ENCODE data around the gene RPA3.

The RPA3 gene

DNA sequence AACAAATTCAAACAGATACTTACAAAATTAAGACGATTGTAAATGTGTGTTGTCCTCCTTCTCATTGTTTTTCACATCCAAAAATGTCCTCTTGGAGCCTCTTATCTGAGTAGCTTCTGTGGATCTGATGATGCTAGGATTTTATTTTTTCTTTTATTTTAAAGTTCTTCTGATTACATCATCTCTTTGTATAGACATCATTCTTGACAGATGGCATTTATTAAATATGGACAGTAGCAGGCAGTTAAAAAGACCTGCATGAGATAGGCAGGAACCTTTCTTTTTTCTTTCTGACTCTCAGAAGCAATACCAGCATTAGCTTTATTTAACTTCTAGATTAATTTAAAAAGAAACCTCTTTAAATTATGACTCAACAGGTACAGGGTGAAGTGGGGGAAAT is at the start of gene RPA3:
Gene RPA3 (minus strand): TSS at position 116 of the 400 bp plus-strand sequence. CDS start 78,189 bp downstream, outside the sequence.
- DNase-seq: no peak

DNA sequence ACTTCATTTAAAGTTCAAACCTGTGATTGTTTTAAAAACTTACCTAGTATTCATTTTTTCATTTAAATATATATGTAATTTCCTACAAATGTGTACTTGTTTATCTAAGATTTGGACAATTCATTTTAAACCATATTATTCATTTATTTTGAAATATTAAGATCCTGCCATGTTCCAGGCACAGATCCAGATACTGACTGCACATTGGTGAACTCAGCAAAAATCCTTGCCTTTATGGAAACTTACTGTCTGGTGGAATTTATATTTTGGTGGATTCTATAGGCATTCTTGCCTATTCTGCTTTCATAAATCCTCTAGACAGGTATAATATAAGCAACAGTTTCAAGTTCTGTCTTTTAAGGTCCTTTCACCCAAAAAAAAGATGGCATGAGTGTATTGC is 48.3 kb upstream of the RPA3 start:
- DNase-seq: no peak

DNA sequence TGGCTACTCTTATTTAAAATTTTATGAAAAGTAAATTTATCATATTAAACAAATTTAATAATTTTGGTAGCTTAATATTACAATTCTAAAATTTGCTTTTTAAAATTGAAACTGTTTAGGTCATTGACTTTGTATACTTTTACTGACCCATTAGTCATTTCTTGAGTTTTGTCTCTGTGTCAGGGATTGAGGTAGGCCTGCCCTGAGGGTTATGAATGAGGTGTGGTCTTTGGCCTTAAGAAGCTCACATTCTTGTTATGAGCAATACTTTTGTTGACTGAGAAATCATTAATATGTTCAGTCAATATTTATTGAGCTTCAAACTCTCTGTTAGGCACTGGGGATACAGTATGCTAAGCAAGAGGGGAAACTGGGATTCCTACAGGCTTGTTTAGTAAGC is 47.0 kb upstream of the RPA3 start:
- no peak for DNase-seq

DNA sequence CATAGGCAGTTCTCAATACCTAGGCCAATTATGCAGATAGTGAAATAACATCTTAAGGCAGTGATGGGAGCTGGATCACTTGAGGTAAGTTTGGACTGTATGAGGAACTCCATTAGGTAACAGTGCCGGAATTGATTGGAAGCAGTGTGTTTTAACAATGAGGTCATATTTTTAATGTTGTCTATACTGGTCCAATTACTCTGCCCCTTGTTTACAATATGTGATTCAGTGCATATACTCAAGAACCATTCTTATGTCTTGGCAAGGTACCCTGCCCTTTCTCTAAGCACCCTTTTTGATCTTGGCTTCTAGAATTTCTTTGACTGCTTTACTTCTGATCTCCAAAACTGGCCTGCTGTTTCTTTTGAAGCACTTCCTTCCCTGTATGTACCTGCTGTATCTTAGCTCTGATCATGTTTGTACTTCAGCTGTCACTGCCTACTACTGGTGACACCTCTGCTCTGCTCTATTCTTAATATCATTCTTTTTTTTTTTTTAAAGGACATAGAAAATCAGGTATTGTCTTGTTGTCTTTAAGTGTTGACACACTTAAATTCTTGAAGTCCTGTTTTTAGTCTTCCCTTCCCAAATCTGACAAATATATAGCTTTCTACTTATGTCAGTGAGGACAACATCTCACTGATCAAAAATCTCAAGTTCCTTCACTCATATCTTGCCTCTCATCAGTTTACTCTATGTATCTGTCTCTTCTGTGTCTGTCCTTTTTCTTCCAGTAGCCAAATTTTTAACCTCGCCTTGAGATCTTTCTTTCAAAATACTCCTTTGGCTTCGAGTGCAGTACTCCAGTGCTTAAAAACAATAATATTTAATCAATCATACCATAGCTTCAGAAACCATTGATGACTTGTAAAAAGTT is 46.4 kb upstream of the RPA3 start:
- DNase-seq: no peak

DNA sequence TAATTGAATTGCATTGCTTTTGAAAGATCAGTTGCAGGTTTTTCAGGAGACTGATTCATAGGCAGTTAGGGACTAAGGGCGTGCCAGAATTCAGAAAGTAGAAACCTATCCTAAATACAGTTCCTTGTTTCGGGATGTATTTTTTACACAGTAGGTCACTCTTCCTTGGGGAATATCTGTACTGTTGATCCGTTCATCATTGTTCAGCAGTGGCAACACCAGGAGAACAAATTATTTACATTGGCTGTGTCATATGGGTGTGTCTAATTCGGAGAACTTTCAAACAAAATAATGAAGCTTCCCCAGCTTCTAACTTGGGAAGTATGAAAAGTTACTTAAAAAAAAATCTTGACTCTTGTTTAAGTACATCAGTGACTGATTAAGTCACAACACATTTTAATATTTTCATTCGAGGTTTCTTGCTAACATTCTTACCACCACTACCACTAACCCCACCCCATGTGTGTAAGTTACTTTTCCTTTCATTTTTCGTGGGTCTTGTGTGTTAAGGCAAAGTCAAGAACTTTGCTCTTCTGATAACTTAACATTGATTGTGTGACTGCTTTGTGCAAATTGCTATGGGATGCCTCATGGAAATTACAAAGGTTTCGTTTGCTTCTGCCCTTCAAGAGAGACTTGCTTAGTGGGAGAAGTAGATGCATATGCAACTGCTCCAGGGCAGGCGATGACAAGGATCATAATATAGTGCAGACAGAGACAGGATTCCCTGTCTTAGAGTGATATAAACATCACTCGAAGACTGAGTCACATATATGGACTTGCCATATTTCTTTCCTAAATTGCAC is 43.8 kb upstream of the RPA3 start:
- no peak for DNase-seq

DNA sequence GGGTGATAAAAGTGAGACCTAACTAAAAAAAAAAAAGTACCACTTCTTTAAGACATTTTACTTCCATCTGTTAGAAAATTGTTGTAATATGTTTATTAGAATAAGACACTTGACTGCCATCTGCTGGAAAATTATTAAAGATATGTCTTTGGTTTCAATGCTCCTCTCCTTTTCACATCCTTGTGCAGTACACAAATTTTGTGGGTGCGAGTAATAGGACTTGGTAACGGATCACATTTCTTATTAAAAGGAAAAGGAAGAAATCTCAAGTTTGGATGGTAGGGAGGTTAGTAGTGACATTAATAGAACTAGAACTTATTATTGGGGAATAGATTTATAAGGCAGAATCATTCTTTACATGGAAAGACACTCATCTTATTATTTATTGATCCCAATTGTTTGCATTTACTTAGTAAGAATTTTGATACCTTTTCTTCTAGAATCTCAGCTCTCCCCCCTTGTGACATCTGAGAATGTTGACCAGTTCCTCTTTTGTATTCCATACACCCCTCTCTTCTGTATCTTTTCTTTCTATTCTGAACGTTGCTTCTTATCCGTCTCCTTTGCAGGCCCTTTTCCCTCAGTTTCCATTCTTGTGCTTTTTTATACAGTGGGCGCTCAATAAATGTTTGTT is 43.0 kb upstream of the RPA3 start:
- no peak for DNase-seq

DNA sequence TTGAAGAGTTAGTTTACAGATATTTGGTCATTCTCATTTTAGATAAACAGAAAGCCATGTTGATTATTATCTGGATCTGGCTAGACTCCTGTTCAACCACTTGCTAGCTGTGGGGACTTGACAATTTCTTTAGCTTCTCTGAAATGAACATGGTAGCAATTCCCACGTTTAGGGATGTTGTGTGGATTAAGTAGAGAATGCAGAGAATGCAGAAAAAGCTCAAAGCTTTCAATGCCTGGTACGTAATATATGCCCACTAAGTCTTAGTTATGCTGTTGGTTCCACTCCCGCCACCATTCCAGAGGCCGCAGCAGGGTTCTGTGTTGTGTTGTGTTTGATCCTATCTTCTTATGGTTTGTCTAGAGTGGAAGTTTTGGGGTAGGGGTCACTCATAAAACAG is 39.2 kb upstream of the RPA3 start:
- no peak for DNase-seq

DNA sequence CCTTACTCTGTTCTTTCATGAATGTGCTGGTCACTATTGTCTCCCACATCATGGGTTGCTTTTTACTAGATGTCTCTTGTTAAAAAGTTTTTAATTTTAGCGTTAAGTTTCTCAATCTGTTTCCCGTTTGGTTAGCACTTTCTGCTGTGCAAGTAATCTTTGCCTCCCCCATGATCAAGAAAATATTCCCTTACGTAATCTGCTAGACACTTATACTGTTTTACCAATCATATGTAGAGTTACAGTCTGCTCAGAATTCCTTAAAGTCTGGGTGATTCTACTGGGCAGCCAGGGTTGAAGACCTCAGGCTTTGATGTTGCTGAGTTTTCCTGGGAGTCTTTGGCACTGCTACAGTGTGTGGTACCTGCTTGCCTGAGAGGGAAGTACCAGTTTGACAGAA is 38.2 kb upstream of the RPA3 start:
- DNase-seq: no peak

DNA sequence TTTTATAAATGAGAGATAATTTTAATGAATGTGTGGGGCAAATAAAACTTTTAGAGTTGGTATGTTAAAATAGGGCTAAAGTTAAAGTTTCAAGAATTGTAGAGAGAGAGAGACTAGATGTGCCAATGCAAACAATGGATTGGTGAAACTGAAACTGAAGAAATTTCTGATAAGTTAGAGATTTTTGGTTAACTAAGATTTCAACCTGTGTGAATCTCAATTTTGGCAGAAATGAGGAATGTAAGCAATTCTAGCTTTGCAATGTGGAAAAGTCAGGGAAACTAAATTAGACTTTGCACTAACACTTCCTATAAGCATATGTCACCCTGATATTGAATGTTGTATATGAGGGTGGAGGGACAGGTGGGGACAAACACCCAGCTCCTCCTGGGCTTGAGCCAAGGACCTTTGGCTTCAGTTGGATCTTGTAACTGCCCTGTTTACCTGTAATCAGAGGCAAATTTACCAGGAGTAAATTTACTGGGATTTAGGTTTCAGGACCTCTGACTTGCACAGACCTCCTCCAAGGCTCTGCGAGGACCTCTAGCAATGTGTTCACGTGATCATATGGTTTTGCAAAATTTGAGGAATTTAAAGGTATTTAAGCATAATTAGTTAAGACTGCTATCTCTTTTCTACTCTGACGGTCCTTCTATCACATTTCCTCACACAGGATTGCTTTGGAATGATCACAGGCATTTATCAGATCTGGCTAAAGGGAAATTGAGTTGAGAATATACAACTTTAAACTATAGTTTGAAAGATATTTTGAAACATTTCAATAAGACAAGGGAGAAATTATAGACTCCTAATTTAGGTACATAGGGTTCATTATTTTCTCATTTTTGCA is 33.1 kb upstream of the RPA3 start:
- DNase-seq: no peak

DNA sequence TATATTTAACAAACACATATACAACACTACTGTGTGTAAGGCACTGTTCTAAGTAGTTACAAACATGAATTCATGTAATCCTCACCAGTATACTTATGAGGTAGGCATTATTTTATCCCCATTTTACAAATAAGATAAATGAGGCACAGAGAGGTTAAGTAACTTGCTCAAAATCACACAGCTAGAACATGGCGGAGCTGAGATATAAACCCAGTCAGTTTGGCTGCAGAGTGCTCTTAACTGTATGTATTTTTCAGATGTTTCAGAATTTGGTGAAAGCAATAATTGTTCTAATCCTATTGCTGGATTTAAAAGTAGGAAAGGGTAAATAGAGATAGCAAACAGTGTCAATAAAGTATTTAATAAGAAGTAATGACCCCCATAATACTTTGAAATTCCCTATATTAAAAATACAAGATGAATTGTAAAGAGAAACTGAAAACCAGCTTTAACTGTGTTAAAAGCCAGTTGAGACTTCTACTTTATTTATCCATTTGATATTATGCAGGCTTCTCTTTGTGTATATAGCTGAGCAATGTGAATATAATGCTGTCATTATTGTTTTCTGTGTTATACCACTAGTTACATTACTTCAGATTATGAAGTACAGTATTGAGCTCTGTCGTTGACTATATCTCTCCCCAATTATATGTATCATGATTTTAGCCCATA is 32.3 kb upstream of the RPA3 start:
- DNase-seq: no peak

DNA sequence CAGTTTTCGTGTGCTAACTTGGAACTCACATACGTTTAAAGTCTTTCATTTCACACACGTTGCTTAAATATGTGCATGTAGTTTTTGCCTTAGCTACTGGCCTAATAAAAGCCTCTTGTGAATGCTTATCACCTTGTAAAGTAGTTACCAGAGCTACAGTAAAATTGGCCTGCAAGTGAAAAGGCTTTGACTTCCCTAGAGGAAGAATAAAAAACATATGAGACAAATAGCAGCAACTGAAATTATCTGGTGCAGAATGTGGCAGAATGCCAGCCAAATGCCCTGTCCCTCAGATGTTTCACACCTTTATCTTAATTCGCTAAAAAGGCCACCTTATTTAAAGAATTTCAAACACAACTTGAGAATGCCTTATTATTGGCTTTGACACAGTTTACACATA is 28.1 kb upstream of the RPA3 start:
- DNase-seq: no peak

DNA sequence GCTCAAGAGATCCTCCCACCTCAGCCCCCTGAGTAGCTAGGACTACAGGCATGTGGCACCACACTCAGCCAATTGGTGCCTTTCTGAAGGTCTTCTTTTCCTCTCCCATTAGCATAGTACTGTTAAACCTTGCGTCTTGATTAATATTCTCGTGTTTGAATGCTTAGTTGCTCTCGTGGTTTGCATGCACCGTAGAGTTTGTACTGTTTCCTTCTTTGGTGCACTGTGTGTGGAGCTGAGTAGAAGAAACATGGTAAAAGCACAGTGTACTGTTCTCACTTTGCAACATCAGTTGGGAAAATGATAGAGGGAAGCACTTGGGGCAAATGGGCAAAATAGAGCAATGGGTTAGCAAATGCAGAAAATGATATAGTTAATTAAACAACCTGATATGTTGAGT is 27.6 kb upstream of the RPA3 start:
- no peak for DNase-seq

DNA sequence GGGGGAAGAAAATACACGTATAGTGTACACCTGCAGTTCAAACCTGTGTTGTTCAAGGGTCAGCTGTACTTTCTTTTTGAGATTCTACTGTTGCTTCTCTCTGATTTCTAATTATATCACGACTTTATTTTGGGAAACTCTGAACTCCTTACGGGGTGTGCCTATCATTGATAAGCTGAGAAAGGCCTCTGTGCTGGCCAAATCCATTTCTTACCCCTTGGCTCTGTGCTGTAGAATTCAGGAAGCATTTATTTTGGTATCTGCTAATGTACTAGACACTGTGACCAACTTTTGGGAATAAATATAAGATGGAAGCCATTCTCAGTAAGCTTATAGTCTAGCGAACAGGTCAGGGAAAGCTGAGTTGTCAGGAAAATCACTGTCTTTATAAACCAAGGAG is 26.9 kb upstream of the RPA3 start:
- DNase-seq: no peak

DNA sequence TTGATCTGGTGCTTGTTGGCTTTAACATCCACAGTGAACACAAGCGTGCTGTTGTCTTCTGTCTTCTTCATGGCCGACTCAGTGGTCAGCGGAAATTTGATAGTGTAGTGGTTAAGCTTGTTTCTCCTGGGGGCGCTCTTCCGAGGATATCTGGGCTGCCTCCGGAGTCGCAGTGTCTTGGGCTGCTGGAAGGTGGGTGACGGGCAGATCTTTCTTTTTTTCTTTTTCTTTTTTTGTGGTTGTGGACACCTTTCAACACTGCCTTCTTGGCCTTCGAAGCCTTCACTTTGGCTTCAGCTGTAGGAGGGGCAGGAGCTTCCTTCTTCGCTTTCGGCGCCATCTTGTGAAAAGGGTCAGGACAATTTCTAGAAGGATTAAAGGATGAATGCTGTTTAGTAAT is 23.8 kb upstream of the RPA3 start:
- DNase-seq: no peak

DNA sequence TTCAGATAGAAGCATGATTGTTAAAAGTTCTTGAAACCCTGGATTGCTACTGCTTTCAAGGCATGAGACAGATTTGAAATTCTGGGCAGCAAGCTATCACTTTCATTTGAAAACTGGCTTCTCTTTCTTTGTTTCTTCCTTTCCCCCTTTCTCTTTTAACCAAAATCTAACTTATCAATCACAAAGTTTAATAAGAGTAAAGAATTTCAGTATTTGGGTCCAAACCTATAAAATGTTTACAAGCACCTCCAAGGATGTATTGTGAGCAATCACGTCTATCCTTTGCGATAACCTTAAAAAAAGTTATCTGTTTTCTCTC is 21.6 kb upstream of the RPA3 start:
- no peak for DNase-seq

DNA sequence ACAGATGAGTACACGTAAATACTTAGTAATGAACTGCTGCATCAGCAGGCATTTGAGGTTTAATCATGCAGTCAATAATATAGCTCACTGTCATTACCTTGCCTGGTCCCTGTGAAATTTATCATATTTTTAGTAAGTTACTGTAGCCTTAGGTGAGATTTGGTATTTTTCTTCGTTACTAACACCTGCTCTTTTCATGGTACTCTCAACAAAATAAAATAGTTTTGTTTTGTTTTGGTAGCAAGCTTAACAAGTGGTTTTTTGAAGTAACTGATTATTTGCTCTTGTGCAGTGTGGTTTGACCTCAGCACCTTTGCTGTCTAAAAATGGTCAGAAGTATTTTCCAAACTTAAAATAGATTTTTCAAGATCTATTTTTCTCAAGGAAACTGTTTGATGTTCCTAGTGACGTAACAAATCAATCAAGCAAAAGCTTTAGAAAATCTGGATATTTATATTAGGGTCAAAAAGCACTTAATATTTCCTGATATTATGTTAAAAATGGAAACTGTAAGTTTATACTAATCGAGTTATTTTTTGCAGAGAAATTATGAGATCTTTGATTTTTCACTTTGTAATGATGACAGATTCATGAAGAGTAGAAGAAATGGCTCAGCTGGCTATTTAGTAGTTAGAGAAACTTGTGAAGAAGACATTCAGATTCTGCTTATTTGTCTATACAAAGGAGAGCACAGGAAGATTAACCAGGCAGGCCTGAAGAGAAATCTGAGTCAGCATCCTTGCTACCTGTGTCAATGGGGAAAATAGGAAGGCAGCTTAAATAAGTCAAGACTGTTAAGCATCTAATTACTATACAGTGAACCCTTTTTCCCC is 21.0 kb upstream of the RPA3 start:
- DNase-seq: no peak

DNA sequence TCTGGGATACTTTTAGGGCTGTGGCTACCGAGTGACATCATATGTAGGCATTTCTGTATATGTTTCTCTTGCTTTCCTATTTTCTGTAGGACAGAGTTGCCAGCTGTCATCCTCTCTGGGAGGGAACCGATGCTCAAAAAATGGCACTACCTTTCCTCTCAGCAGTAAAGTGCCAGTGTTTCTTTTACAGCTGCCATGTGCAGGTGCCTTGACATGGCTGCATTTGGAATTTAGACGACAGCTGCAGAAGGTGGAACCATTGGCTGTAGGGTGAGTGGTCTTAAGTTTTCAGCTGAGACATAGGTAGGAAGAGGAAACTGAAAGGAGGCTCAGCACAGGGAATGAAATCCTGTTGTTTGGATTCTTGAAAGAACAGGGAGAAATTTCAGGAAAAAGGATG is 20.2 kb upstream of the RPA3 start:
- no peak for DNase-seq

DNA sequence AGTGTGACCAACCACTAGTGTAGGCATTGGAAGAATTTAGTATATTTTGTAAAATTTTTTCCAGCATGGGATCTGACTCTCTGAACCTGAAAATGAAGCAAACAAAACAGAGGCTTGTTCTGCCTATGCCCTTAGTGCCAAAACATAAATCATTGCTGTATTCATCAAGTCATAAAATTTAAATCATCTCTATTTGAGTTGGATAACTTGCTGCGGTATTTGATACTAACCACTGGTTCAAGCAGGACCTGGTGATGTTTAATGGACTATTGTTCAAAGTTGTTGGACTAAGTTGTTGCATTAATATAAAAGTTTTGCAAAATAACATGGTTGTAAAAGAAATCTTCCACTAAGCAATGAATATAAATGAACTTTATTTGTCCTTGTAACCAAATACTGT is 19.8 kb upstream of the RPA3 start:
- no peak for DNase-seq

DNA sequence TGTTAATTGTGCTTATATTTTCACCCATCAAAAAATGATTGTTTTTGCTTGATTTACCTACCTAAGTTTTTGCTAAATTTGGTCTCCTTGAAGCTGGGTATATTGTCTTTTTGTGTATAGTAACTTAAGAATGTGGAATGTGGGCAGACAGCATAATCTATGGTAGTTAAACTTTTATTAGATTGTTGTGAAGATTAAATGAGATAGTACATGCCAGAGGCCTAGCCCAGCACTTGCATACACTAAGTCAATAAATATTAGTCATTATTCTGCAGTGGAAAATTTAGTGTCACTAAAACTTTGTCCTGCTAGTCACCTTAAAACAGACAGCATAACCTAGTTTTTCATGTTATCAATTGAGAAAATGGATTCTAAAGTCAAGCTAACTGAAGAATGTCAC is 19.3 kb upstream of the RPA3 start:
- no peak for DNase-seq

DNA sequence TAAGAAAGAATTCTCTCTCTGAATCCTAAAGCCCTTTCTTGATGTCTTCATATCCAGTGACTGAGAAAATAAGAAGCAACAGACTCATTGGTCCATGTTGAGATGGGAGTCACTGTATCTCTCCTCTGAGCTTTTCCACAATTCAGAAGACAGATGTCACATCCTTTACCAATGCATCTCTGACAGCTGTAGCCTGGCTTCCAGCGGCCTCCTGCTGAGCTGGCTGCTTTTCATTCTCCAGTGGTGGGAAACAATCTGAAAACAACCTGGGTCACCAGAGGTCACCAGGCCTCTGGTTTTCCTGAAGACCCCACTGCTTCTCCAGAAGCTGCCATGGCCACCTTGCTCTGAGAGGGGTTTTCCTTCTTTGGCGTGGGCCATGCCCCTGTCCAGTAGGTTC is 18.3 kb upstream of the RPA3 start:
- DNase-seq: no peak

DNA sequence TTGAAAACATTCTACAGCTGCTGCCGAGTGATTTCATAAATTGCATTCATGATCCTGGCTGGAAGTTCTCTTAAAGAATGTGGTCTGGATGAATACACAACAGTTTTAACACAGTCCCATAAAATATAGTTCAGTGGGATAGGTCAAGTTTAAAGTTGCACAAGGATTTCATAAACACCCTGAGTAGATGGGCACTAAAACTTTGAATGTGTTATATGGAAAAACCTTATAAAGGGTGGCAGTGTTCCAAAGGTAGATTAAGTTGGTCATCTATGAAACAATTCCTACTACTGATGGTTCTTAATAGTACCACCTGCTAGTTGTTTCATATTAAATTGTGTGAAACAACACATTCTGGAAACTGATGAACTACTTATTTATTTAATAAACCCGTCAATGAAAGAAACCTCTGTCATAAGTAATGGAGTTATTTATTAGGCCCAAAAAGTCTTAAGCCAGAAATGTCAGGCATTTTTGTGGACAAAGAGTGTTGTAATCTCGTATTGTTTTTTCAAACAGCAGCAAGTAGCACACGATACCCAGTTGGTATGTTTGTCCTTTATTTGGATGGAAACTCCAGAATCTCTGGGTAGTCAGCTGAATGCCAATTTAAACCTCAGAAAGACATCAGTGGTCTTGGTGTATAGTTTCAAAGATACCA is 14.3 kb upstream of the RPA3 start:
- DNase-seq: no peak
